Measurements from ENCODE around the gene WNK2.

Gene WNK2

DNA sequence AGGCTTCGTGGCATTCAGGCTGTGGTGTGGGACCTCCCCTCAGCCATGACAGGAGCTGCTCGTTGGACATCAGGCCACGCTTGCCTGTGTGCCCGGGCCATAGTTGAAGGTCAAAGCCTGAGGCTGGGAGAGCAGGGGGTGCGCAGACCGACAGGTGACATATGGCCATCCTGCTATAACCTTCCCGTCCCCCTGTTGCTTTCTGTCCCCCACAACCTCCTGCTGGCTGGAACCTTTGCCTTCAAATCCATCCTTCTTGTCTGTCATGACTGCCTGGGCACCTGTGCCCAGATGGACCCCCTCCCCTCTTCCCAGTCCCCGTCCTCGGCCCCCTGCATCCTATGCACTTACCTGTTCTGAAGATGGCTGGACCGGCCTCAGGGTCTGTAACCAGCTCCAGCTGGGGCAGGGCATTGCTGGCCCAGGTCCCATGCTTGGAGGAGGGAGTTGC is 83.2 kb downstream of the WNK2 start:
- DNase-seq (ENCODE audit: low spot score): no peak

DNA sequence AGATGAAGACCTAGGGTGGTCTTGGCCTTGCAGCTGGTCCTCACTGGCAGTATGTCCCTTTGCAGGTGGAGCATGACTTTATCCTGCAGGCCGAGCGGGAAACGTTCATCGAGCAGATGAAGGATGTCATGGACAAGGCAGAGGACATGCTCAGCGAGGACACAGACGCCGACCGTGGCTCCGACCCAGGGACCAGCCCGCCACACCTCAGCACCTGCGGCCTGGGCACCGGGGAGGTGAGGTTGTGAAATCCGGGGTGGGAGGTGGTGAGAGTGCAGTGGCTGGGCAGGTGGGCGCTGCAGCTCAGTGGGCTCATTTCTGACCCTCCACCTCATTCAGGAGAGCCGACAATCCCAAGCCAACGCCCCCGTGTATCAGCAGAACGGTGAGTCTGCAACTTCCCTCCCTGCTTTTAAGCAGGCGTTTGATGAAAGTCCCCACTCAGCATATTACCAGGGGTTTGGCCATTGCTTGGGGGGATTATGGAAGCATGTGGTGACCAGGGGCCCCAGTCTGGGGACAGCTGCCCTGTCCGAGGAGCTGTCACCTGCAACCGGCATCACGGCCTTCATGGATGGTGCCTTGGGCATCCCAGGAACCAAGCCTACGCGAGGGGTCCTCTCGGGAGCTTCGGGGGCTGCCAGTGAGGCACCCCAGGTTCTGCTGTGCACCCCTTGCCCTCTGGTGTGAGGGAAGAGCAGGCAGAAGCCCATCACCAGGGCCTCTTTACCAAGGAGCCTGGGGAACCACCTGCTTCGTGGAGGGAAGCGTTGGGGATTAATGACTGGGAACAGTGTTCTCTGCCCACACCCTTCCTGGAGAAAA is 84.0 kb downstream of the WNK2 start:
- no peak for DNase-seq (ENCODE audit: low spot score)

DNA sequence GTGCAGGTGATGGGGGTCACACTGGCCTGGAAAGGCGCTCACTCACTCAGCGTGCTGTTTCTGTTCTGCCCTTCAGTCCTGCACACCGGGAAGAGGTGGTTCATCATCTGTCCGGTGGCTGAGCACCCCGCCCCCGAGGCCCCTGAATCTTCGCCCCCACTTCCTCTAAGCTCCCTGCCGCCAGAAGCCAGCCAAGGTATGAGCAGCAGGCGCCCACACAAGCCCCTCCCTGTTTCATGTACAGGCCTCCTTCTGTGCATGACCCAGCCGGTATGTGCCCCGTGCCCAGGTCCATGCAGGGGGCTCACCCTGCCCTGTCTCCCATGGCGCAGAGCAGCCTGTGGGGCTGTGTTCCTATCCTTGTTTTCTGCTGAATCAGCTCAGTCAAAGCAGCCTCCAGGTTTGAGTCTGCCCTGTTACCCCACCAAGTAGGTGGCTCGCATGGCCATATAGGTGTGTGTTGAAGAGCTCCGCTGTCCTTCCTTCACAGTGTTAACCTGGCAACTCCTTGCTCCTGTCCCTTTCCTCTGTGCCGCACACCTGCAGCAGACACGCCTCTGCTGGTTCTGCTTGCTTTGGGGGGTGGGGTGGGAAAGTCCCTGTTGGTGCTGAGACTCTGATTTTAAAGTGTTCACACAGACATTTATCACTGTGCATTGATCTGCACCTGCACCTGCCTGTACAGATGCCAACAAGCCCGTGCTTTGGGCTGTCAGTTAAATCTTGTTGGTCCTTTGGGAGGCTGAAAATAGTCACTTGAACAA is 84.8 kb downstream of the WNK2 start:
- DNase-seq (ENCODE audit: low spot score): no peak

DNA sequence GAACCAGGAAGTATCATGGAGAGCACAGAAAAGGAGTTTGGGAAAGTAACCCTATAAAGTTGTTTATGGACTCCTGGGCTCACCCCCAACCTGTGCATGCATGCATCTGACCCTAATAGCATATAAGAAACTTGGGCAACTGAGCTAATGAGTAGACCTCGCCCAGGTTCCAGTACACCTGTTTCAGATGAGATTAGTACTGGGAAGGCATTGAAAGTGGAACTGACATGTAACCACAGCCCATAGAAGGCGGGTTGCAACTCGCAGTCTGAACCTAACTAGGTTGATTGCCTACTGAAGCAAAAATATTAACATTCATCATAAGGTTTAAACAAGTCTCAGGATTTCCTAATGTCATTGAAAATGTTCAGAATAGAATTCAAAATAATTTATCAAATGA is 87.0 kb downstream of the WNK2 start:
- DNase-seq (ENCODE audit: low spot score): no peak

DNA sequence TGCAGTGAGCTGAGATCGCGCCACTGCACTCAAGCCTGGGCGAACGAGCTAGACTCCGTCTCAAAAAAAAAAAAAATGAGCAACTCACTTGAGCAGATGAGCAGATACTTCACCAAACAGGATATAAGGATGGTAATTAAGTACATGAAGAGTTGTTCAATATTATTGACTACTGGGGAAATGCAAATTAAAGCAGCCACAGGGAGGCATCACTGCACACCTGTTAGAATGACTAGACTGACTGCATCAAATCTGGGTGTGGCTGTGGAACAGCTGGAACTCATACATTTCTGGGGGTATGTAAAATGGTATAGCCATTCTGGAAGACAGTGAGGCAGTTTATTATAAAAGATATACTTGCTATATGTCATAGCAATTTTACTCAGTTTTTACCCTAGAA is 93.0 kb downstream of the WNK2 start:
- no peak for DNase-seq (ENCODE audit: low spot score)

DNA sequence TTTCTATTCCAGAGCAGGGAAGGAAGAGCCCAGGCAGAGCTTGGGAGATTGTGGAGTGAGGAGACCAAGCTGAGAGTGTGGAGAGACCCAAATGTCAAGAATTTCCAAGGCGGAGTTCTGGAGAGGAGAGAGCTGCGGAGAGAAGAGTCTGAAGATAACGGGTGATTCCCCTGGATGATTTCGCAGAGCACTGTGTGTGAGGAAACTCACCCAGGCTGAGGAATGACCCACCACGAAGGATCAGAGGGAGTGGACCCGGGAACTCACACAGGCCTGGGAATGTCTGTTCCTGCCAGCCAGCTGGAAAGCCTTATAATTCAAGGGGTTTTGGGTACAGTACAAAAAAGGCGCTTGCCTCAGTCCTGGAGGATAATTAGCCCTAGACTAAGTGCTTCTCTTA is 94.2 kb downstream of the WNK2 start:
- DNase-seq (ENCODE audit: low spot score): no peak

DNA sequence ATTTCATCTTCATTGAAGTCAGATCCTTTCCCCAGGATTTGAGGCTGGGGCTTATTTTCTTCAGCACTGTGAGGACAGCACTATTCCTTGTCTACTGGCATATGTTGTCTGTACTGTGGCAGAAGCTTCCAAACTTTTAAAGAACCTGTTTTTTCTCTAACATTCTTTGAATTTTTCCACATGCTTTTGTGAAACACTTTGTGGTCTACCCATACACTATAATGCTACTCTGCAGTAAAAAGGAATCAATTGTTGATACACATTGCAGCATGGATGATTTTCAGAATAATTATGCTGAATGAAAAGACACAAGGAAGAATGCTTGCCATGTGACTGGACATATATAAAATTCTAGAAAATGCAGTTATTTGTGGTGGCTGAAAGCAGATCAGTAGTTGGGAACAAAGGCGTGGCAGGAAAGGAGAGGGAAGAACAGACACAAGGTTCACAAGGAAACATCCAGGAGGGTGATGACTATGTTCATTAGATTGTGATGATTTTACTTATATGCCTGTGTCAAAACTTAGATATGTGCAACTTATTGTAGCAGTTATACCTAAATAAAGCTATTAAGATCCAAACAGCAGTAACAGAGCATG is 96.8 kb downstream of the WNK2 start:
- no peak for DNase-seq (ENCODE audit: low spot score)

DNA sequence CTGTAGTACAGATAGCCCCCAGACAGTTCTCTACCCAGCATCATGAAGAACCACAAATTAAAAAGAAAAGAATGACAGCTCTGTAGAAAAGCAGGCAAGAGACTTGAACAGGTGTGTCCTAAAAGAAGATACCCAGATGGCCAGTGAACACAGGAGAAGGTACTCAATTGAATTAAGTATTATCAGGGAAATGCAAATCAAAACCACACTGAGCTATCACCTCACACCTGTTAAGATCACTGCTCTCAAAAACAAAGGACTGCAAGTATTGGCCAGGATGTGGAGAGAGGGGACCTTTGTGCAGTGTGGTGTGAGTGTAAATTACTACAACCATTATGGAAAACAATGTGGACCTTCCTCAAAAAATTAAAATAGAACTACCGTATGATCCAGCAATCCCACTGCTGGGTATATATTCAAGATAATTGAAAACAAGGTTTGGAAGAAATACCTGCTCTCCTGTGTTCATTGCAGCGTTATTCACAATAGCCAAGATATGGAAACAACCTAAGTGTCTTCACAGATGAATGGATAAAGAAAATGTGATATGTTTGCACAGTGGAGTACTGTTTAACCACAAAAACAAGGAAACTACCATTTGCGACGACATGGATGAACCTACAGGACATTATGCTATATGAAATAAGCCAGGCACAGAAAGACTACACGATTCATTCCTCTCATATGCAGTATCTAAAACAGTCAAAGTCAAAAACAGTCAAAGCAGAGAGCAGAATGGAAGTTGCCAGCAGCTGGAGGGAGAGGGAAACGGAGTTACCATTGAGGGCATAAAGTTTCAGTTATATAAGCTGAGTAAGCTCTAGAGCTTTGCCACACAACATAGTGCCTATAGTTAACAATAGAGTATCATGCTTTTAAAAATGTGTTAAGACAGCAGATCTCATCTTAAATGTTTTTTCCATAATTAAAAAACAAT is 102.6 kb downstream of the WNK2 start:
- no peak for DNase-seq (ENCODE audit: low spot score)

DNA sequence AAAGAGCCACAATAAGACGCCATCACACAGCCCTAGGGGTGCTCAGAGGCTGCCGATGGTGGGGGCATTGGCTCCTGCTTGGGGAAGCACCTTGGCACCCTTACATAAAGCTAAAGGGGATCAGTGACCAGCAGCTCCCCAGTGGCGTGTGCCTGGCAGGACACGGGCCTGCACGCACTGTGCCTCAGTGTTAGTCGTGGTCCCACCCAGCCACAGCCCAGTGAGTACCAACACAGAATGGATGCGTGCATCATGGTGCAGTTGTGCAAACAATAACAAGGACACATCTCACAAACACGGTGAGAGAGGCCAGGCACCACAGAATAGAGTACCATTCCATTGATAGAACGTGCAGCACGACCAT is 103.2 kb downstream of the WNK2 start:
- DNase-seq (ENCODE audit: low spot score): no peak

DNA sequence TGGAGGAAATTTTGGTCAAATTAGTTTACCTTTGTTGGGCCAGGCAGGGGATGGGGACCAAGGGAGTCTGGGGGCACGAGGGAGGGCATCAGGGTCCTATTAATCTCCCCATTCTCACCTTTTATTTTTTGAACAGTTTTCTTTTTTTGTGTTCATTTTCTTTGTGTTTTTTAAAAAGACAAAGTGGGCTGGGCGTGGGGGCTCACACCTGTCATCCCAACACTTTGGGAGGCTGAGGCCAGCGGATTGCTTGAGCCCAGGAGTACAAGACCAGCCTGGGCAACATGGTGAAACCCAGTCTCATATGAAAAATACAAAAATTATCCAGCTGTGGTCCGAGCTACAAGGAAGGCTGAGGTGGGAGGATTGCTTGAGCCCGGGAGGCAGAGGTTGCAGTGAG is 103.7 kb downstream of the WNK2 start:
- no peak for DNase-seq (ENCODE audit: low spot score)

DNA sequence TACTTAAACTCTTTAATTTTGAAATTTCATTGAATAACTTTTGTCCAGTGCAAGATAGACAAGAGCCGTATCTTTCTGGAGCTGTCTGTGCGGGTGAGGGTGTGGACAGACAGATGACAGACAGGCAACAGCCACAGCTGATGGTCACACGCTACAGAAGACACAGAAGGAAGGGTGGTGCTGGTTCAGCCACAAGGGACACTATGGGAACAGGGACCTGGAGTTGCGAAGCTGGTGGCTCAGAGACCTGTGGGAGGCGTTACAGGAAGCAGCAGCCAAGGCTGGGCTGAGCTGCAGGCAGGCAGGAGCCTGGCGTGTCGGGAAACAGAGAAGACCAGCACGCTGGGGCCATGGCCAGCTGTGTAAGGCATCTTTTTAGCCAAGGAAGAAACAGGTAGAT is 104.4 kb downstream of the WNK2 start:
- no peak for DNase-seq (ENCODE audit: low spot score)

DNA sequence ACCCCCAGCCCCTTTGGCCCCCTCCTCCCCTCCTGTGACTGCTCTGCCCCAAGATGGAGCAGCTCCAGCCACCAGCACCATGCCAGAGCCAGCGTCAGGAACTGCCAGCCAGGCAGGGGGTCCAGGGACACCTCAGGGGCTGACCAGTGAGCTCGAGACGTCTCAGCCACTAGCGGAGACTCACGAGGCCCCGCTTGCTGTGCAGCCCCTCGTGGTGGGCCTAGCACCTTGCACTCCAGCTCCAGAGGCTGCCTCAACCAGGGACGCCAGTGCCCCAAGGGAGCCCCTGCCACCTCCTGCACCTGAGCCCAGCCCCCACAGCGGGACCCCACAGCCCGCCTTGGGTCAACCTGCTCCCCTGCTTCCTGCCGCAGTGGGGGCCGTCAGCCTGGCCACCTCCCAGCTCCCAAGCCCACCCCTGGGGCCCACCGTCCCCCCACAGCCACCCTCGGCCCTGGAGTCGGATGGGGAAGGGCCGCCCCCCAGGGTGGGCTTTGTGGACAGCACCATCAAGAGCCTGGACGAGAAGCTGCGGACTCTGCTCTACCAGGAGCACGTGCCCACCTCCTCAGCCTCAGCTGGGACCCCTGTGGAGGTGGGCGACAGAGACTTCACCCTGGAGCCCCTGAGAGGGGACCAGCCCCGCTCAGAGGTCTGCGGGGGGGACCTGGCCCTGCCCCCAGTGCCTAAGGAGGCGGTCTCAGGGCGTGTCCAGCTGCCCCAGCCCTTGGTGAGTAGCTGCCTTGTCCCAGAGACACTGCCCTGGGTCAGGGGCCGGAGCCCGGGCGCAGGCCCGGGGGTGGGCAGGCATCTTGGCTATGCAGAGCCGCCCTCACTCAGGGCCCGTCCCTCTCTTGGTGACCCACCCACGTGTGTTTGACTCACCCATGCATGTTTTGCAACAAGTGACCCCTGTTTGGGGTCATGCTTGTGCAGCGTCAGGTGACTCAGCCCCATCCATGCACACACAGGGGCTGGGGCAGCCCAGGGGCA is 105.2 kb downstream of the WNK2 start:
- no peak for DNase-seq (ENCODE audit: low spot score)

DNA sequence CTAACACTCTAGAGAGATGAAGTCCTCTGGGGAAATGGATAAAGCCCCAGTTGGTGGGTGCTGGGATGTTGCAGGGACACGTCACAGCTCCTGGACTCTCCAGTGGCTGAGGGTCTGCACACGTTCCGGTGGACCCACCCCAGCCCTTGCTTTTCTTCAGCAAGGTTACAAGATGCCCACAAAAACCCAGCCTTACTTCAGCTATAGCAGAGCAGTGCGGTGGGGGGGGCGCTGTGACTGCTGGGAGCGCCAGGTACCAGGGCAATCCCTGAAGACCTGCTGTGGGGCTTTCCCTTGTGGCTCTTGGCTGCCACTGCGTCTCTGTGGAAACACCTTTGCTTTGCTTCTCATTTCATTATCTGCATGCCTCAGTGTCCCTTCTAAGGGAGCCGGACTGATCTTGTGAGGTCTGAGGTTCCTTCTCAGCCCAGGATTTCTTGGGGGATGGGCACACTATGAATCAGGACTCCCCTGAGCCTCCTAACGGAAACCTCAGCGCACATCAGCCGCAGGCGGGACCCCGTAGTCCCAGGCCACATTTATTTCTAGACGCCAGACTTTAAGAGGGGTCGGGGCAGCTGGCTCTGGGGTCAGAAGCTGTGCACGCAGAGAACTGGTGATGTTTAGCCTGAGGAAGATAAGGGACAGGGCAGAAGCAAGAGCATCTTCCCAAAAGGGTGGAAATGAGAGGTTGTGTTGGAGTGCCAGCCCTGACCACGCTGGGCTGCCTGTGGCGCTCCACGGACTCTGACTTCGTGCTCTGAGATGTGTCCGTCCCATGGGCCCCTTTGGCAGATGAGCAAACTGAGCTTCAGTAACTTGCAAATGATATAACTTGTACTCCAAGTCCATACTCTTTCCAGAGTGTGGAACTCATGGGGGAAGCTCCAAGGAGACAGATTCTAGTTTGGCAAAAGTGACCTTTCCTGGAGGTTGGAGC is 106.8 kb downstream of the WNK2 start:
- no peak for DNase-seq (ENCODE audit: low spot score)

DNA sequence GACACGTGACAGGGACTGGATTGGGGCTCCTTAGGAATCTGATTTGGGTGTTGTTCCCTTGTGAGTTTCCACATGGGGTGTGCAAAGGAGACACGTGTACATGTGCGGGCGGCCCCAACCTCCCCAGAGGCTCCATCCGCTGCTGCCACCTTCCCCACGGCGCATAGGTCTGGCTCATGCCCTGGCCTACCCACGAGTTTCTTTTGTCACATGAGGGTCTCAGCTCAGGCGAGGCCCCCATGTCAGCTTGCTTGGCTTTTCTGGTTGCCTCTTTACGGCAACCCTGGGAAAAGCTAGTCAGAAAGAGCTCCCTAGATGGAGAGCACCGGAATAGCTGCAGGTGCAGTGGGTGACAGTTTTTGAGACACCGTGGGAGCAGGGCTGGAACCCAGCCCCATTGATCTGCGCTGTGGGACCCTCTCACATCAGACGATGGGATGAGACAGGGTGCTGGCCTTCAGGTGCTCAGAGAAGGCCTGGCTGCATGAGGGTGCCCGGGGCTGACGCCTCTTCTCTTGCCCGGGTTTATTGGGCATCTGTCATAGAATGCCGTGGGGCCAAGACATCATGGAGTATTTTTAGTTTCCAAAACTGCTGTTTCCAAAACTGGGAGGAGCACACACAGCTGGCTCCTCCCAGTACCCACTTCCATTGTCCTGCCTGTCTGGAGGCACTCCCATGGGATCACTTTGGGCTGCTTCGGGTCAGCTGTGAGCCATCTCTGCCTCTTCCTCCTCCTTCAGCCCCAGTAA is 107.8 kb downstream of the WNK2 start:
- no peak for DNase-seq (ENCODE audit: low spot score)

DNA sequence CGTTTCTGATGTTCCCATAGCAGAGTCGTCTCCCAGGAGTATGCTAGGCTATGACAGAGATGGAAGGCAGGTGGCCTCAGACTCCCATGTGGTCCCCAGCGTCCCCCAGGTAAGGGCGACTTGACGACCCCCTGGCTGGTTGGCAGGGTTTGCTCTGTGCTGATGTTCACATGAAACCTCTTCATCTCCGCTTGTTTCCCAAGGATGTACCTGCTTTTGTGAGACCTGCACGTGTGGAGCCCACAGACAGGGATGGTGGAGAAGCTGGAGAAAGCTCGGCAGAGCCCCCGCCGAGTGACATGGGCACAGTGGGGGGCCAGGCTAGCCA is 108.3 kb downstream of the WNK2 start:
- no peak for DNase-seq (ENCODE audit: low spot score)

DNA sequence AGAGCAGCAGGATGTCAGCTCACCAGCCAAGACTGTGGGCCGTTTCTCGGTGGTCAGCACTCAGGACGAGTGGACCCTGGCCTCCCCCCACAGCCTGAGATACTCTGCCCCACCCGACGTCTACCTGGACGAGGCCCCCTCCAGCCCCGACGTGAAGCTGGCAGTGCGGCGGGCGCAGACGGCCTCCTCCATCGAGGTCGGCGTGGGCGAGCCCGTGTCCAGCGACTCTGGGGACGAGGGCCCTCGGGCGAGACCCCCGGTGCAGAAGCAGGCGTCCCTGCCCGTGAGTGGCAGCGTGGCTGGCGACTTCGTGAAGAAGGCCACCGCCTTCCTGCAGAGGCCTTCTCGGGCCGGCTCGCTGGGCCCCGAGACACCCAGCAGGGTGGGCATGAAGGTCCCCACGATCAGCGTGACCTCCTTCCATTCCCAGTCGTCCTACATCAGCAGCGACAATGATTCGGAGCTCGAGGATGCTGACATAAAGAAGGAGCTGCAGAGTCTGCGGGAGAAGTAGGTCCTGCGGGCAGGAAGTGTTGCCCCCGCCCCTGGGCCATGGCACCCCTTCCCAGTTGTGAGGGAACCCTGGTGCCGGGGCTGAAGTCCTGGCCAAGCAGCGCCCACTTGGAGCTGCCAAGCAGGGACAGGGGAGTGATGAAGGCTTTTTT is 108.9 kb downstream of the WNK2 start:
- DNase-seq (ENCODE audit: low spot score): no peak

DNA sequence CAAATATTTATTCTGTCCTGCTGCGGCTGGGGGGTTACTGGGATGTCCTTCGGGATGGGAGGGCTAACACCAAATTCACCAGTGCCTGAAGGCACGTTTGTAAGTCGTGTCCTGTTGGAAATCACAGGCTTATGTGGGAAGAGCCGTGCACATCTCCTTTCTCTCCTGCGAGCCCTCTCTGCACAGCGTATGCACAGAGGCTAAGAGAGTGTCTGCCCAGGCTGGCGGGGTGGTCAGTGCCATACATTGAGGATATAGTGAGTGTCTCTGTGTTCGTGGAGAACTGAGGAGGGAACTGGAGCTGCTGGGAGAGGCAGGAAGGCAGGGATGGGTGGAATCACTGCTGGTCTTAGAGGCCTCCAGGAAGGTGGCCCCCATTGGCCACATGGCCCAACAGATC is 110.1 kb downstream of the WNK2 start:
- no peak for DNase-seq (ENCODE audit: low spot score)

DNA sequence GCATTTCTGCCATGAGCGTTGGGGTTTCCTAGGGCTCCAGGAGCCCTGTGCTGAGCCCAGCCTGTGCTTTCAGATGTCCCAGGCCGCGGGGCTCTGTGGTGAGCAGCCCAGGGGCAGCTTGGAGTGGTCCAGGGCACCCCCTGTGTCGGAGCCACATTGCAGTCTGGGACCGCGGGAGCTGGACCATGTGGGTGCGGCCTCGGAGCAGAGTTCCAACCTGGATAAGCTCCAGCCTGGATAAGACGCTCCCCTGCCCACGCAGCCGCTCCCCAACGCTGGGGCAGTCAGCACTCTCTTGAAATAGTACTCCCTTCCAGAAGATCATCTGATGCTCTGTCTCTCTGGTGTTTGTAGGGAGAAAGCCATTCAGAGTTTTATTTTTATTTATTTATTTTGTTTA is 111.1 kb downstream of the WNK2 start:
- no peak for DNase-seq (ENCODE audit: low spot score)

Data from kidney capillary endothelial cell (primary cell).